HepG2 (cell line): ENCODE results near the gene RPS10. TPM values are rescaled to one million over a fixed set of nuclear protein-coding genes. Genes with fewer than 3 reads are reported as not detected.

Source experiments
- AHR ChIP-seq: IDR thresholded peaks from 2 replicates; pipeline ENCODE4 v1.6.1; 2018; ENCODE audit warnings: missing genetic modification reagents, missing compliant biosample characterization
- ATF7-NPFF ChIP-seq: sonication (generic); formaldehyde crosslinking; IDR thresholded peaks from 2 replicates; pipeline ENCODE4 v1.8.1; 2023; ENCODE audit warnings: mild to moderate bottlenecking, low read depth, missing genetic modification reagents, moderate library complexity
- GATAD2A ChIP-seq: IDR thresholded peaks from 2 replicates; pipeline ENCODE4 v1.6.1; 2016
- HNRNPH1 ChIP-seq: fragments of 200-400 bp; formaldehyde crosslinking; optimal IDR thresholded peaks from 2 replicates; pipeline ENCODE3; 2017; ENCODE audit warnings: mild to moderate bottlenecking, low read depth, low read length
- IRF2 ChIP-seq: IDR thresholded peaks from 2 replicates; pipeline ENCODE4 v1.6.1; 2018; ENCODE audit warnings: missing genetic modification reagents, missing compliant biosample characterization
- KLF13 ChIP-seq: sonication (generic); formaldehyde crosslinking; IDR thresholded peaks from 2 replicates; pipeline ENCODE4 v1.4.0; 2020; ENCODE audit warnings: mild to moderate bottlenecking, missing genetic modification reagents
- NR0B2 ChIP-seq: sonication (generic); formaldehyde crosslinking; IDR thresholded peaks from 2 replicates; pipeline ENCODE4 v1.4.0; 2020; ENCODE audit warnings: mild to moderate bottlenecking, missing genetic modification reagents
- SNAI1 ChIP-seq: sonication (generic); formaldehyde crosslinking; IDR thresholded peaks from 2 replicates; pipeline ENCODE4 v1.5.0; 2020; ENCODE audit warnings: mild to moderate bottlenecking, missing genetic modification reagents, borderline replicate concordance
- TCF12 ChIP-seq, 2 experiments: fragments of 450-650 bp in 1 of 2; sonication (generic) in 1 of 2; formaldehyde crosslinking in 1 of 2; IDR thresholded peaks; 2 replicates each; pipeline versions ENCODE4 v1.6.1 to v1.8.0; 2017 to 2022; ENCODE audit warnings: antibody characterized with exemption in 1 of 2, mild to moderate bottlenecking in 1 of 2, missing genetic modification reagents in 1 of 2, moderate library complexity in 1 of 2
- U2AF1 ChIP-seq: fragments of 200-400 bp; formaldehyde crosslinking; optimal IDR thresholded peaks from 2 replicates; pipeline ENCODE3; 2017; ENCODE audit warnings: mild to moderate bottlenecking, low read depth, low read length
- ZNF224 ChIP-seq: sonication (generic); formaldehyde crosslinking; IDR thresholded peaks from 2 replicates; pipeline ENCODE4 v1.5.0; 2020; ENCODE audit warnings: mild to moderate bottlenecking, missing genetic modification reagents
- ZNF609 ChIP-seq: sonication (generic); formaldehyde crosslinking; IDR thresholded peaks from 2 replicates; pipeline ENCODE4 v1.4.0; 2020; ENCODE audit warnings: mild to moderate bottlenecking, missing genetic modification reagents, borderline replicate concordance
- ZSCAN12 ChIP-seq: sonication (generic); formaldehyde crosslinking; IDR thresholded peaks from 2 replicates; pipeline ENCODE4 v1.9.0; 2021; ENCODE audit warnings: mild to moderate bottlenecking, missing genetic modification reagents
- ZSCAN9 ChIP-seq: IDR thresholded peaks from 2 replicates; pipeline ENCODE4 v1.6.1; 2016; ENCODE audit warnings: borderline replicate concordance
- polyA plus RNA-seq, 8 experiments: library from polyadenylated mRNA; depleted of rRNA in 3 of 8; stranded (reverse) in 7 of 8; unstranded in 1 of 8; fragments of >200 nt; fragmentation: Illumina TruSeq in 4 of 8; extraction: Trizol in 4 of 8; gene quantifications; 2 replicates each; pipeline versions ENCODE4 v1.2.1 to v1.2.3, GENCODE V29; 2011 to 2016; ENCODE audit warnings: low read depth in 4 of 8, missing spikeins in 1 of 8, mixed read lengths in 1 of 8; ENCODE audit not compliant: insufficient read depth in 1 of 8
- total RNA-seq, 5 experiments: library from RNA; depleted of rRNA; stranded (reverse); fragments of >200 nt; fragmentation: Illumina TruSeq; extraction: Trizol; gene quantifications; 2 replicates each; pipeline ENCODE4 v1.2.3, GENCODE V29; 2016; ENCODE audit warnings: low read depth in 1 of 5
- TF ChIP-seq, protein P1 (sequence below): sonication (generic); formaldehyde crosslinking; IDR thresholded peaks from 2 replicates; pipeline ENCODE4 v1.4.0; 2020; ENCODE audit warnings: missing genetic modification reagents
- TF ChIP-seq, protein P2 (sequence below): fragments of 450-650 bp; IDR thresholded peaks from 2 replicates; pipeline ENCODE4 v1.6.1; 2017
- TF ChIP-seq, protein P3 (sequence below): sonication (generic); formaldehyde crosslinking; IDR thresholded peaks from 2 replicates; pipeline ENCODE4 v1.4.0; 2020; ENCODE audit warnings: mild to moderate bottlenecking, missing genetic modification reagents

Gene RPS10
- total and polyA plus RNA-seq, 2 of the 13 experiments (the other 11 are each of a cell fraction or from before 2014, with no cell fraction given), result 2,909 to 4,648 TPM

DNA sequence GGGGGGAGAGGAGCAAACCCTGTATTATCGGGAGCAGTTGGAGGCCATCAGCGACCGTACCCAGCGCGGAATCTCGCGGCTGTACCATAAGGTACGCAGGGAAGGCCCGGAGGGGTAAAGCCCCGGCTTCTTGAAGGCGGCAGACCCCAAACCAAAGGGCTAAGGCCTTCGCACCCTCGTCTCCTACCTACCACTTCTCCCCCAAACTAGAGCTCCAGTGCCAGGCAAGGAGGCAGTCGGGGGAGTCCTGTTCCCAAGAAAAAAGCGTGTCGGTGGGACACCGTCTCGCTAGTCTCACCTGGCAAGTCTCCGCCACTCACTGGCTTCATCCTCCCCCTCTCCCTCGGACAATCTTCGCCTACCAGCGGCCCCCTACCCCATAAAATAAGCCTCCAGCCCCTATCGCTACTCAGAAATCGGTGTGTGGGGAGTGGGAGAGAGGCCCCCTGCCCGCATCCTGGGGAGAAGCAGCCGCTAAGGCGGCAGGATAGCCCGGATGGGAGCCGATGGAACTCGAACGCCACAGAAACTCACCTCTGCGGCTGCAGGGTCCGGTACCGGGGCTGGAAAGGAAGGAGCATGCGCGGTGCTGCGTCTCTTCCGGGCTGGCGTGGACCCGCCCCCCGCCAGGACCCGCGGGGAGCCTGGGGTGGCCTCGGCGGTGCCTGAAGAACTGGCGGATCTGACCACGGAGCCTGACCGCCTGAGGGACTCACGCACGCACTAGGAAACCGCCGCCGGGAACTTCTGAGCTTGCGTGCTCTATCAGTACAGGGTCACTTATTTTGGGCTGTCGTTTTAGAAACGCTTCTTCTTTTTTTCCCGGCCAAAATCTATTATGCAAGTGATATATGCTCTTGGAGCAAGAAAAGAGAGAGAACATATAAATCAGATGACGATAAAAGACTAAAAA lies at the start of gene RPS10 (continued):
- TF ChIP-seq, protein P1, sequence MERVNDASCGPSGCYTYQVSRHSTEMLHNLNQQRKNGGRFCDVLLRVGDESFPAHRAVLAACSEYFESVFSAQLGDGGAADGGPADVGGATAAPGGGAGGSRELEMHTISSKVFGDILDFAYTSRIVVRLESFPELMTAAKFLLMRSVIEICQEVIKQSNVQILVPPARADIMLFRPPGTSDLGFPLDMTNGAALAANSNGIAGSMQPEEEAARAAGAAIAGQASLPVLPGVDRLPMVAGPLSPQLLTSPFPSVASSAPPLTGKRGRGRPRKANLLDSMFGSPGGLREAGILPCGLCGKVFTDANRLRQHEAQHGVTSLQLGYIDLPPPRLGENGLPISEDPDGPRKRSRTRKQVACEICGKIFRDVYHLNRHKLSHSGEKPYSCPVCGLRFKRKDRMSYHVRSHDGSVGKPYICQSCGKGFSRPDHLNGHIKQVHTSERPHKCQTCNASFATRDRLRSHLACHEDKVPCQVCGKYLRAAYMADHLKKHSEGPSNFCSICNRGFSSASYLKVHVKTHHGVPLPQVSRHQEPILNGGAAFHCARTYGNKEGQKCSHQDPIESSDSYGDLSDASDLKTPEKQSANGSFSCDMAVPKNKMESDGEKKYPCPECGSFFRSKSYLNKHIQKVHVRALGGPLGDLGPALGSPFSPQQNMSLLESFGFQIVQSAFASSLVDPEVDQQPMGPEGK (CRISPR knock-in tag), result peak; percentile 23; the same call in 1 of the 2 replicates
- peak; percentile 21 for TF ChIP-seq U2AF1
- peak; percentile 80 for TF ChIP-seq ZSCAN9 (CRISPR knock-in tag)
- peak; percentile 71; the same call in 1 of the 2 replicates for TF ChIP-seq ATF7-NPFF (CRISPR knock-in tag)
- TF ChIP-seq ZSCAN12, result no peak
- TF ChIP-seq HNRNPH1, result no peak
- no peak for TF ChIP-seq KLF13 (CRISPR knock-in tag)
- peak; percentile 47; the same call in 1 of the 2 replicates for TF ChIP-seq ZNF609
- TF ChIP-seq ZNF224 (CRISPR knock-in tag), result peak; percentile 72; the same call in 1 of the 2 replicates
- TF ChIP-seq, protein P2, sequence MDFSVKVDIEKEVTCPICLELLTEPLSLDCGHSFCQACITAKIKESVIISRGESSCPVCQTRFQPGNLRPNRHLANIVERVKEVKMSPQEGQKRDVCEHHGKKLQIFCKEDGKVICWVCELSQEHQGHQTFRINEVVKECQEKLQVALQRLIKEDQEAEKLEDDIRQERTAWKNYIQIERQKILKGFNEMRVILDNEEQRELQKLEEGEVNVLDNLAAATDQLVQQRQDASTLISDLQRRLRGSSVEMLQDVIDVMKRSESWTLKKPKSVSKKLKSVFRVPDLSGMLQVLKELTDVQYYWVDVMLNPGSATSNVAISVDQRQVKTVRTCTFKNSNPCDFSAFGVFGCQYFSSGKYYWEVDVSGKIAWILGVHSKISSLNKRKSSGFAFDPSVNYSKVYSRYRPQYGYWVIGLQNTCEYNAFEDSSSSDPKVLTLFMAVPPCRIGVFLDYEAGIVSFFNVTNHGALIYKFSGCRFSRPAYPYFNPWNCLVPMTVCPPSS, result no peak
- TF ChIP-seq, protein P3, sequence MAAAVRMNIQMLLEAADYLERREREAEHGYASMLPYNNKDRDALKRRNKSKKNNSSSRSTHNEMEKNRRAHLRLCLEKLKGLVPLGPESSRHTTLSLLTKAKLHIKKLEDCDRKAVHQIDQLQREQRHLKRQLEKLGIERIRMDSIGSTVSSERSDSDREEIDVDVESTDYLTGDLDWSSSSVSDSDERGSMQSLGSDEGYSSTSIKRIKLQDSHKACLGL (CRISPR knock-in tag), result peak; percentile 82; the same call in 1 of the 2 replicates
- no peak for TF ChIP-seq TCF12 (IDR thresholded peaks at IDR 0.05)
- 0 out of 2 replicates have a peak, but pooled peaks have one; percentile 27 for TF ChIP-seq TCF12 (CRISPR knock-in tag; IDR thresholded peaks at IDR 0.05)
- no peak for TF ChIP-seq GATAD2A
- 0 out of 2 replicates have a peak, but pooled peaks have one; percentile 47 for TF ChIP-seq SNAI1 (CRISPR knock-in tag)
- TF ChIP-seq AHR (CRISPR knock-in tag), result peak; percentile 16; the same call in 1 of the 2 replicates
- no peak; the same call in none of the 2 replicates for TF ChIP-seq IRF2
- peak; percentile 65; the same call in 1 of the 2 replicates for TF ChIP-seq NR0B2 (CRISPR knock-in tag)
